Spleen (tissue), 7 donors: Measurements from ENCODE around the gene MTCP1.

ENCODE experiments used
- CTCF ChIP-seq, 11 experiments: fragments of 200-600 bp in 7 of 11; fragments of 450-650 bp in 4 of 11; sonication (generic) in 4 of 11; IDR thresholded peaks in 8 of 11; conservative IDR thresholded peaks in 3 of 11; 1 replicate in 7 of 11; 2 replicates in 4 of 11; pipeline versions ENCODE4 v1.4.0 to v1.8.0; 2016 to 2021; ENCODE audit warnings: antibody characterized with exemption in 11 of 11, inconsistent platforms in 4 of 11, mild to moderate bottlenecking in 1 of 11
- POLR2AphosphoS5 ChIP-seq, 3 donors: sonication (generic); formaldehyde crosslinking; IDR thresholded peaks; one replicate each; pipeline ENCODE4 v1.5.1; 2017; ENCODE audit warnings: antibody characterized with exemption in 3 of 3
- donor health status: DM: no; HTN: no; CAD: no; lungs with moderate emphysema.
- donor health status: DM: no; HTN: no; CAD: no.
- donor health status: DM: no; HTN: no; CAD: no.

GRCh38 chrX:155026420-155026726, 44.6 kb downstream of the MTCP1 start:
- TF ChIP-seq CTCF (IDR thresholded peaks at IDR 0.05 in 8 of 11, conservative IDR thresholded peaks at IDR 0.05 in 3 of 11) (no peak), POLR2AphosphoS5 (IDR thresholded peaks at IDR 0.05) (no peak)
